ENCODE data around the gene NIPAL4.

The NIPAL4 gene

GRCh38 chr5:157486221-157486681 is 26.2 kb downstream of the NIPAL4 start:
- no peak for DNase-seq (ENCODE audit: low read depth)

GRCh38 chr5:157486861-157487260 is 26.8 kb downstream of the NIPAL4 start:
- DNase-seq (ENCODE audit: low read depth) = no peak

- no peak for DNase-seq (ENCODE audit: low read depth)
These were observed 27.3 kb downstream of the NIPAL4 start for GRCh38 chr5:157487358-157487757.

- DNase-seq (ENCODE audit: low read depth) = no peak
These were observed 31.5 kb downstream of the NIPAL4 start for GRCh38 chr5:157491471-157491995.

- no peak for DNase-seq (ENCODE audit: low read depth)
These were observed 32.9 kb downstream of the NIPAL4 start for GRCh38 chr5:157492886-157493285.

GRCh38 chr5:157494178-157494832 is 34.3 kb downstream of the NIPAL4 start:
- no peak for DNase-seq (ENCODE audit: low read depth)

- DNase-seq (ENCODE audit: low read depth) = no peak
These were observed 36.9 kb downstream of the NIPAL4 start for GRCh38 chr5:157496864-157497263.

GRCh38 chr5:157497875-157498611 is 38.0 kb downstream of the NIPAL4 start:
- no peak for DNase-seq (ENCODE audit: low read depth)

GRCh38 chr5:157502143-157502647 is 42.2 kb downstream of the NIPAL4 start:
- no peak for DNase-seq (ENCODE audit: low read depth)

- DNase-seq (ENCODE audit: low read depth) = no peak
These were observed 44.0 kb downstream of the NIPAL4 start for GRCh38 chr5:157504053-157504452.

GRCh38 chr5:157505496-157505895 is 45.5 kb downstream of the NIPAL4 start:
- DNase-seq (ENCODE audit: low read depth) = no peak

GRCh38 chr5:157506066-157506590 is 46.1 kb downstream of the NIPAL4 start:
- no peak for DNase-seq (ENCODE audit: low read depth)

- DNase-seq (ENCODE audit: low read depth) = no peak
These were observed 47.2 kb downstream of the NIPAL4 start for GRCh38 chr5:157506981-157507780.

GRCh38 chr5:157509093-157509492 is 49.1 kb downstream of the NIPAL4 start:
- no peak for DNase-seq (ENCODE audit: low read depth)

GRCh38 chr5:157509587-157509986 is 49.6 kb downstream of the NIPAL4 start:
- DNase-seq (ENCODE audit: low read depth) = no peak

- no peak for DNase-seq (ENCODE audit: low read depth)
These were observed 50.7 kb downstream of the NIPAL4 start for GRCh38 chr5:157510682-157511081.

- no peak for DNase-seq (ENCODE audit: low read depth)
These were observed 51.9 kb downstream of the NIPAL4 start for GRCh38 chr5:157511651-157512644.

GRCh38 chr5:157513182-157513581 is 53.2 kb downstream of the NIPAL4 start:
- DNase-seq (ENCODE audit: low read depth) = no peak

GRCh38 chr5:157514974-157515373 is 55.0 kb downstream of the NIPAL4 start:
- no peak for DNase-seq (ENCODE audit: low read depth)

GRCh38 chr5:157516006-157516405 is 56.0 kb downstream of the NIPAL4 start:
- DNase-seq (ENCODE audit: low read depth) = no peak
